H1 (cell line): ENCODE measurements around the gene KIAA0930. TPM values are rescaled to one million over a fixed set of nuclear protein-coding genes. Genes with fewer than 3 reads are reported as not detected.

Experiments used
- CTCF ChIA-PET: fragments of 300-600 bp; sonication (Branson Sonifier 250); formaldehyde crosslinking; loops from one replicate; lab custom pipeline; 2021; ENCODE audit not compliant: partially characterized antibody; lab: Charles Lee
- POLR2A ChIA-PET: fragments of 300-600 bp; sonication (Branson Sonifier 250); formaldehyde crosslinking; loops from one replicate; lab custom pipeline; 2021; ENCODE audit warnings: inconsistent platforms; ENCODE audit not compliant: partially characterized antibody; lab: Charles Lee
- DNase-seq, 2 experiments: peaks; one replicate each; pipeline versions ENCODE4 v3.0.0 to v3.0.0-alpha.2; 2010 to 2022; ENCODE audit warnings: low spot score in 2 of 2, low read depth in 1 of 2, mixed read lengths in 1 of 2
- FAIRE-seq: peaks from 2 replicates; lab custom pipeline; 2011; peaks lifted over from hg19 to GRCh38; lab: Jason Lieb, UNC
- H2AFZ ChIP-seq: 2 replicates; pipeline ENCODE4 v1.8.1; 2012; ENCODE audit warnings: low read length, inconsistent platforms
- H2AK5ac ChIP-seq: 2 replicates; pipeline ENCODE4 v1.6.1; 2013; ENCODE audit warnings: low read depth, low read length
- H2BK120ac ChIP-seq: replicated peaks from 2 replicates; pipeline ENCODE3; 2013; ENCODE audit warnings: low read depth, low read length, inconsistent platforms
- H2BK12ac ChIP-seq: 2 replicates; pipeline ENCODE4 v1.6.1; 2013; ENCODE audit warnings: low read depth, low read length
- H2BK15ac ChIP-seq: 2 replicates; pipeline ENCODE4 v1.6.1; 2013; ENCODE audit warnings: low read length
- H2BK20ac ChIP-seq: 2 replicates; pipeline ENCODE4 v1.6.1; 2013; ENCODE audit warnings: low read length
- H2BK5ac ChIP-seq: 2 replicates; pipeline ENCODE4 v1.6.1; 2013; ENCODE audit warnings: low read depth, low read length
- H3K14ac ChIP-seq: 2 replicates; pipeline ENCODE4 v1.6.1; 2013; ENCODE audit warnings: inconsistent platforms; ENCODE audit not compliant: insufficient read length
- H3K18ac ChIP-seq: 2 replicates; pipeline ENCODE4 v1.6.1; 2013; ENCODE audit warnings: low read length; ENCODE audit errors: extremely low read depth
- H3K23ac ChIP-seq: 2 replicates; pipeline ENCODE4 v1.6.1; 2013; ENCODE audit warnings: inconsistent platforms; ENCODE audit not compliant: insufficient read length
- H3K23me2 ChIP-seq: 2 replicates; pipeline ENCODE4 v1.6.1; 2013; ENCODE audit warnings: low read depth, low read length
- H3K27ac ChIP-seq: 2 replicates; pipeline ENCODE4 v1.6.1; 2011; ENCODE audit warnings: low read depth, low read length, inconsistent platforms
- H3K27me3 ChIP-seq, 4 experiments: replicated peaks in 1 of 4; 1 replicate in 1 of 4; 2 replicates in 3 of 4; pipeline versions ENCODE4 v1.6.1 to v1.8.1; 2011 to 2013; ENCODE audit warnings: low read length in 3 of 4, mild to moderate bottlenecking in 3 of 4, inconsistent platforms in 2 of 4, mixed read lengths in 2 of 4, moderate library complexity in 1 of 4; ENCODE audit not compliant: control insufficient read depth in 3 of 4, insufficient read depth in 3 of 4; ENCODE audit errors: extremely low read depth in 1 of 4
- H3K36me3 ChIP-seq, 4 experiments: 2 replicates each; pipeline versions ENCODE4 v1.6.1 to v1.8.1; 2011 to 2013; ENCODE audit warnings: mild to moderate bottlenecking in 4 of 4, low read length in 3 of 4, moderate library complexity in 2 of 4, control low read depth in 1 of 4, inconsistent platforms in 1 of 4; ENCODE audit not compliant: insufficient read depth in 4 of 4, control insufficient read depth in 2 of 4
- H3K4ac ChIP-seq: replicated peaks from 2 replicates; pipeline ENCODE3; 2013; ENCODE audit warnings: low read length, low read depth, mixed read lengths, inconsistent platforms; ENCODE audit not compliant: insufficient read length
- H3K4me1 ChIP-seq, 4 experiments: replicated peaks in 1 of 4; 1 replicate in 1 of 4; 2 replicates in 3 of 4; pipeline versions ENCODE4 v1.6.1 to v1.8.1; 2011 to 2013; ENCODE audit warnings: low read length in 3 of 4, inconsistent platforms in 2 of 4, mixed read lengths in 1 of 4; ENCODE audit not compliant: insufficient read depth in 4 of 4, control insufficient read depth in 3 of 4
- H3K4me2 ChIP-seq, 2 experiments: 2 replicates each; pipeline versions ENCODE4 v1.6.1 to v1.8.1; 2011 to 2013; ENCODE audit warnings: low read depth in 2 of 2, low read length in 2 of 2, control low read depth in 1 of 2, inconsistent platforms in 1 of 2, mild to moderate bottlenecking in 1 of 2; ENCODE audit not compliant: insufficient read depth in 1 of 2
- H3K4me3 ChIP-seq, 4 experiments: fragments of 200-600, 300-600 bp in 1 of 4; sonication (generic), shearing (Covaris generic), sonication (Bioruptor Twin) in 1 of 4; 2 replicates each; pipeline versions ENCODE4 v1.5.1 to v1.8.1; 2011 to 2016; ENCODE audit warnings: low read length in 4 of 4, low read depth in 3 of 4, control low read depth in 2 of 4, inconsistent platforms in 2 of 4, mild to moderate bottlenecking in 2 of 4, mixed read lengths in 1 of 4, moderate library complexity in 1 of 4; ENCODE audit not compliant: insufficient read depth in 2 of 4; ENCODE audit errors: extremely low read depth in 1 of 4
- H3K56ac ChIP-seq: replicated peaks from 2 replicates; pipeline ENCODE3; 2013; ENCODE audit warnings: low read depth, mild to moderate bottlenecking, mixed read lengths, low read length, inconsistent platforms; ENCODE audit not compliant: insufficient read length
- H3K79me1 ChIP-seq: 2 replicates; pipeline ENCODE4 v1.6.1; 2013; ENCODE audit warnings: low read depth, low read length, control low read depth
- H3K79me2 ChIP-seq, 2 experiments: 2 replicates each; pipeline versions ENCODE4 v1.6.1 to v1.8.1; 2012 to 2013; ENCODE audit warnings: low read length in 2 of 2, mild to moderate bottlenecking in 2 of 2, inconsistent platforms in 1 of 2; ENCODE audit not compliant: insufficient read depth in 2 of 2, control insufficient read depth in 1 of 2
- H3K9ac ChIP-seq, 4 experiments: replicated peaks in 1 of 4; 1 replicate in 1 of 4; 2 replicates in 3 of 4; pipeline versions ENCODE4 v1.6.1 to v1.8.1; 2011 to 2013; ENCODE audit warnings: low read depth in 3 of 4, low read length in 3 of 4, control low read depth in 2 of 4, mild to moderate bottlenecking in 2 of 4, moderate library complexity in 2 of 4, inconsistent platforms in 1 of 4; ENCODE audit errors: extremely low read depth in 1 of 4
- H3K9me3 ChIP-seq, 2 experiments: 2 replicates each; pipeline versions ENCODE4 v1.6.1 to v1.8.1; 2012 to 2013; ENCODE audit warnings: mild to moderate bottlenecking in 2 of 2, moderate library complexity in 2 of 2, control low read depth in 1 of 2, inconsistent platforms in 1 of 2, low read depth in 1 of 2, low read length in 1 of 2, mixed read lengths in 1 of 2; ENCODE audit not compliant: insufficient read depth in 2 of 2
- H4K20me1 ChIP-seq, 2 experiments: replicated peaks in 1 of 2; 2 replicates each; pipeline versions ENCODE3 to v1.8.1; 2011 to 2013; ENCODE audit warnings: inconsistent platforms in 2 of 2, low read length in 2 of 2, mild to moderate bottlenecking in 1 of 2; ENCODE audit not compliant: insufficient read depth in 2 of 2, control insufficient read depth in 1 of 2
- H4K5ac ChIP-seq: 2 replicates; pipeline ENCODE4 v1.6.1; 2013; ENCODE audit warnings: low read length, low read depth, mixed read lengths, inconsistent platforms; ENCODE audit not compliant: insufficient read length
- H4K8ac ChIP-seq: 2 replicates; pipeline ENCODE4 v1.8.0; 2013; ENCODE audit warnings: mild to moderate bottlenecking, moderate library complexity, low read length, inconsistent platforms; ENCODE audit not compliant: insufficient read depth; ENCODE audit errors: extremely low read depth
- H4K91ac ChIP-seq: replicated peaks from 2 replicates; pipeline ENCODE3; 2013; ENCODE audit warnings: low read length, mixed read lengths, inconsistent platforms; ENCODE audit not compliant: insufficient read length
- ASH2L ChIP-seq: fragments of 200-600, 300-600 bp; sonication (generic); IDR thresholded peaks from one replicate; pipeline ENCODE4 v1.7.1; 2017; ENCODE audit warnings: low read length
- CBX5 ChIP-seq: fragments of 300-800, 300-1000 bp; sonication (generic); IDR thresholded peaks from 2 replicates; pipeline ENCODE4 v1.7.1; 2016; ENCODE audit warnings: antibody characterized with exemption, low read length, low read depth
- CBX8 ChIP-seq: fragments of 300-800, 300-1000 bp; sonication (generic); IDR thresholded peaks from 2 replicates; pipeline ENCODE4 v1.7.1; 2016; ENCODE audit warnings: low read depth, low read length, borderline replicate concordance
- GABPA ChIP-seq: IDR thresholded peaks from 2 replicates; pipeline ENCODE4 v1.6.1; 2011; ENCODE audit warnings: mild to moderate bottlenecking, low read length, moderate library complexity, borderline replicate concordance; ENCODE audit not compliant: insufficient read depth
- GTF2F1 ChIP-seq: IDR thresholded peaks from 2 replicates; pipeline ENCODE4 v1.6.1; 2012; ENCODE audit warnings: low read depth, low read length, improper control_type of control experiment, borderline replicate concordance
- HDAC2 ChIP-seq, 2 experiments: fragments of 300-600 bp in 1 of 2; sonication (generic) in 1 of 2; IDR thresholded peaks; 2 replicates each; pipeline ENCODE4 v1.6.1; 2011 to 2012; ENCODE audit warnings: low read depth in 2 of 2, low read length in 2 of 2, mild to moderate bottlenecking in 2 of 2, moderate library complexity in 2 of 2, borderline replicate concordance in 1 of 2, inconsistent platforms in 1 of 2
- HDAC6 ChIP-seq: IDR thresholded peaks from one replicate; pipeline ENCODE4 v1.7.1; 2012; ENCODE audit warnings: low read depth, mild to moderate bottlenecking, inconsistent platforms, low read length, moderate library complexity
- KDM1A ChIP-seq: fragments of 200-600, 300-600 bp; sonication (generic); IDR thresholded peaks from 2 replicates; pipeline ENCODE4 v1.7.1; 2016; ENCODE audit warnings: mild to moderate bottlenecking, low read length, borderline replicate concordance
- RAD21 ChIP-seq, 2 experiments: IDR thresholded peaks in 1 of 2; conservative IDR thresholded peaks in 1 of 2; 2 replicates each; pipeline ENCODE4 v1.6.1; 2011; ENCODE audit warnings: low read depth in 2 of 2, low read length in 2 of 2, improper control_type of control experiment in 1 of 2, inconsistent platforms in 1 of 2, mild to moderate bottlenecking in 1 of 2, moderate library complexity in 1 of 2
- USF2 ChIP-seq: IDR thresholded peaks from 2 replicates; pipeline ENCODE4 v1.6.1; 2011; ENCODE audit warnings: low read length, improper control_type of control experiment
- WGBS, 2 experiments: shearing (Covaris generic) in 1 of 2; methylation state at CpG; one replicate each; pipeline versions ENCODE4 v1.1.6 to v1.1.7; 2013 to 2015; ENCODE audit warnings: low lambda C conversion rate in 2 of 2, mixed read lengths in 2 of 2, inconsistent platforms in 1 of 2, low coverage in 1 of 2, missing lambda C conversion rate in 1 of 2; ENCODE audit not compliant: insufficient replicate concordance in 2 of 2, insufficient coverage in 1 of 2, insufficient read length in 1 of 2; ENCODE audit errors: extremely low coverage in 1 of 2, missing lambda C conversion rate in 1 of 2; 5-methylcytosine and 5-hydroxymethylcytosine counted together
- polyA plus RNA-seq, 7 experiments: library from polyadenylated mRNA; depleted of rRNA in 3 of 7; stranded (reverse) in 5 of 7; unstranded in 2 of 7; fragments of >200 nt in 5 of 7; fragments of 200-250 nt in 2 of 7; gene quantifications; 1 replicate in 5 of 7; 2 replicates in 1 of 7; 4 replicates in 1 of 7; pipeline versions ENCODE4 v1.2.1 to v1.2.3, GENCODE V29; 2011 to 2013; ENCODE audit warnings: missing spikeins in 2 of 7, mixed read lengths in 2 of 7
- total RNA-seq: library from RNA; stranded (reverse); fragmentation: NEBNext Ultra II Directional; extraction: Animal tissue kit (Norgen Biotek cat#: 25700); gene quantifications from 2 replicates; pipeline ENCODE4 v1.2.1, GENCODE V29; 2021

KIAA0930 gene
- total and polyA plus RNA-seq, 2 of the 8 experiments (the other 6 are each of a cell fraction or from before 2014, with no cell fraction given) = 61.9 to 66.1 TPM

DNA sequence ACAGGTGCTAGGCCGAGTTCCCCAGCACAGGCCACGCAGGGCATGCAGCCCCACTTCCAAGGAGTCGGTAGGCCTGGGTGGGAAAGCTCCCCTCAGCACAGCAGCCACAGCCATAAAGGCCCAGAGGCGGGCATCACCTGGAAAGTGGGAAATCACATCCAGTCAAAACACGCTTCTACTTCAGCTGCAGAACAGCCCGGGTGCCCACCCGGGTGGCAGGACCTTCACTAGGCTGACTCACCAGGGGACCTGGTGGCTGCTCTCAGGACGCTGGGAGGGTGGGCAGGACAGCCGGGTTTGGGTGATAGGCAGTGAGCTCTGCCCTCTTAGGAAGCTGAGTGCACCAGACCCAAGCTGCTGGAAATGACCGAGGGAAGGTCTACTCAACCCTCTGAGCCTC is 7.3 kb downstream of the KIAA0930 start:
- H3K27me3 ChIP-seq = no peaks in the 10 kb centered on the region
- H2BK120ac ChIP-seq = no peak overlapping the region
- H2BK12ac ChIP-seq = no peak overlapping the region
- no peak overlapping the region for H2BK15ac ChIP-seq
- no peak overlapping the region for H2AFZ ChIP-seq
- no peaks in the 10 kb centered on the region for H3K36me3 ChIP-seq
- peaks cover 0 to 3% of the 10 kb centered on the region in 2 experiments; a peak in 1 of 4 replicates for H3K79me2 ChIP-seq
- no peak overlapping the region for H3K4me3 ChIP-seq
- no peak overlapping the region for H3K9ac ChIP-seq
- H4K5ac ChIP-seq = no peak overlapping the region
- H3K9me3 ChIP-seq = no peaks in the 10 kb centered on the region
- no peak overlapping the region for H2BK20ac ChIP-seq
- no peak for FAIRE-seq
- ChIA-PET CTCF (interaction anchor here (0.6 to 1.9 kb wide), 8 partner anchors 11 to 50 kb away, joined by 3 to 6 read pairs (median 4); no protein-coding TSS in a partner anchor), POLR2A (interaction anchor here (1.7 kb wide), 1 partner anchor 36 kb away, joined by 4 read pairs; no protein-coding TSS in a partner anchor)
- H3K27ac ChIP-seq = no peak overlapping the region
- H2AK5ac ChIP-seq = no peak overlapping the region
- 86% methylated on average over 10 of the region's 10 CpGs; no CpG with 5 or more reads in 1 of the 2 experiments for WGBS, 2 experiments
- H3K56ac ChIP-seq = no peak overlapping the region
- H3K4me2 ChIP-seq = no peak overlapping the region
- no peaks in the 10 kb centered on the region; a peak in 1 of 7 replicates for H3K4me1 ChIP-seq
- no peaks in the 10 kb centered on the region for H3K23me2 ChIP-seq
- H3K79me1 ChIP-seq = peaks cover 2% of the 10 kb centered on the region; the same call in 1 of the 2 replicates
- no peak overlapping the region for H3K23ac ChIP-seq
- H3K18ac ChIP-seq = no peak overlapping the region
- no peak for DNase-seq
- peaks cover 5 to 17% of the 10 kb centered on the region in 2 experiments for H4K20me1 ChIP-seq
- H3K14ac ChIP-seq = no peak overlapping the region
- peak overlapping the region; percentile 24; the same call in 1 of the 2 replicates for H2BK5ac ChIP-seq
- no peak overlapping the region for H4K91ac ChIP-seq
- no peak overlapping the region for H4K8ac ChIP-seq
- H3K4ac ChIP-seq = no peak overlapping the region
- TF ChIP-seq GABPA (no peak), ASH2L (no peak), RAD21 (IDR thresholded peaks at IDR 0.05 in 1 of 2, conservative IDR thresholded peaks at IDR 0.05 in 1 of 2; ENCODE audit: low read depth in 2 of 2, low read length in 2 of 2) (no peak), USF2 (no peak), CBX5 (no peak), HDAC2 (IDR thresholded peaks at IDR 0.05; ENCODE audit: borderline replicate concordance in 1 of 2, low read depth in 2 of 2, low read length in 2 of 2) (no peak), CBX8 (no peak), HDAC6 (no peak), GTF2F1 (no peak), KDM1A (no peak)
